COR-L47 (cell line): ENCODE data around the gene RCC2.

Source experiments
- DNase-seq: peaks from one replicate; lab custom pipeline; 2025; lab: John Stamatoyannopoulos, UW

The RCC2 gene

GRCh38 chr1:17372955-17373354, 66.5 kb downstream of the RCC2 start:
- no peak for DNase-seq

GRCh38 chr1:17371896-17372295, 67.6 kb downstream of the RCC2 start, which contains the start of gene PADI6:
Gene PADI6, plus strand, starts transcription at chr1:17372196. Its CDS starts 50 bp downstream, at chr1:17372246.
- DNase-seq, result no peak

- no peak for DNase-seq
Measured at GRCh38 chr1:17370618-17371017, 68.9 kb downstream of the RCC2 start.

- no peak for DNase-seq
Measured at GRCh38 chr1:17369466-17369865, 70.0 kb downstream of the RCC2 start.

GRCh38 chr1:17365293-17365692, 74.2 kb downstream of the RCC2 start:
- DNase-seq, result no peak

- no peak for DNase-seq
Measured at GRCh38 chr1:17363771-17364170, 75.7 kb downstream of the RCC2 start.

GRCh38 chr1:17363351-17363750, 76.1 kb downstream of the RCC2 start:
- no peak for DNase-seq

- DNase-seq, result no peak
Measured at GRCh38 chr1:17361687-17362086, 77.8 kb downstream of the RCC2 start.

- DNase-seq, result no peak
Measured at GRCh38 chr1:17360272-17360956, 79.1 kb downstream of the RCC2 start.

- DNase-seq, result no peak
Measured at GRCh38 chr1:17359808-17360207, 79.7 kb downstream of the RCC2 start.

- no peak for DNase-seq
Measured at GRCh38 chr1:17359031-17359430, 80.4 kb downstream of the RCC2 start.

- no peak for DNase-seq
Measured at GRCh38 chr1:17358557-17358956, 80.9 kb downstream of the RCC2 start.
